GM12878 (cell line): Measurements from ENCODE around the gene CDCA3. TPM values are rescaled to one million over a fixed set of nuclear protein-coding genes. Genes with fewer than 3 reads are reported as not detected.

Experiments used
- ATAC-seq: fragments of 200-7000 bp; cut with Tn5 transposase; 3 replicates; pipeline ENCODE4 v1.9.1; 2020; ENCODE audit warnings: mild to moderate bottlenecking, moderate library complexity
- BruUV-seq: library from RNA; stranded (reverse); fragments of 400-500 nt; replicated peaks from 2 replicates; lab custom pipeline; 2021; lab: Mats Ljungman, UMichigan
- CTCF ChIA-PET: fragments of 300-600 bp; sonication (Branson Sonifier 250); formaldehyde crosslinking; extraction: SDS; loops from one replicate; lab custom pipeline; 2021; ENCODE audit warnings: inconsistent platforms; lab: Yijun Ruan, JAX
- POLR2A ChIA-PET: fragments of 350-600 bp; formaldehyde crosslinking; extraction: SDS; loops from one replicate; lab custom pipeline; 2021; ENCODE audit warnings: inconsistent platforms; lab: Charles Lee
- RAD21 ChIA-PET: fragments of 300-600 bp; sonication (Branson Sonifier 250); formaldehyde crosslinking; loops from one replicate; lab custom pipeline; 2023; ENCODE audit warnings: antibody characterized with exemption; ENCODE audit not compliant: unreplicated experiment; lab: Charles Lee
- SMC1A ChIA-PET: fragments of 300-600 bp; sonication (Branson Sonifier 250); formaldehyde crosslinking; loops from one replicate; lab custom pipeline; 2023; ENCODE audit not compliant: unreplicated experiment, uncharacterized antibody; lab: Charles Lee
- DNase-seq: peaks from one replicate; pipeline ENCODE4 v3.0.0-alpha.2; 2011; ENCODE audit warnings: low read depth, low spot score
- FAIRE-seq: peaks from 3 replicates; lab custom pipeline; 2011; peaks lifted over from hg19 to GRCh38; lab: Jason Lieb, UNC
- H2AFZ ChIP-seq: 2 replicates; pipeline ENCODE4 v1.6.0; 2011; ENCODE audit warnings: low read depth, low read length, control low read depth; ENCODE audit not compliant: control insufficient read depth
- H3K27ac ChIP-seq: 2 replicates; pipeline ENCODE4 v1.5.1; 2011; ENCODE audit warnings: control low read depth; ENCODE audit not compliant: control insufficient read depth, insufficient read depth
- H3K27me3 ChIP-seq, 2 experiments: replicated peaks in 1 of 2; 2 replicates each; pipeline versions ENCODE4 v1.6.0 to v1.6.1; 2011; ENCODE audit warnings: low read length in 1 of 2; ENCODE audit not compliant: control insufficient read depth in 2 of 2, insufficient read depth in 2 of 2
- H3K36me3 ChIP-seq, 2 experiments: 2 replicates each; pipeline ENCODE4 v1.5.1; 2011; ENCODE audit warnings: low read length in 1 of 2; ENCODE audit not compliant: control insufficient read depth in 2 of 2, insufficient read depth in 2 of 2
- H3K4me1 ChIP-seq: 2 replicates; pipeline ENCODE4 v1.6.1; 2011; ENCODE audit warnings: mild to moderate bottlenecking, low read length, moderate library complexity, mixed read lengths; ENCODE audit not compliant: control insufficient read depth, insufficient read depth
- H3K4me2 ChIP-seq: 2 replicates; pipeline ENCODE4 v1.6.0; 2011; ENCODE audit warnings: control low read depth; ENCODE audit not compliant: control insufficient read depth, insufficient read depth
- H3K4me3 ChIP-seq: fragments of 200-600 bp; sonication (generic); 2 replicates; pipeline ENCODE4 v1.5.1; 2016
- H3K79me2 ChIP-seq: 2 replicates; pipeline ENCODE4 v1.6.0; 2011; ENCODE audit warnings: low read length; ENCODE audit not compliant: control insufficient read depth, insufficient read depth
- H3K9ac ChIP-seq: 2 replicates; pipeline ENCODE4 v1.8.0; 2011; ENCODE audit warnings: low read length, control low read depth, mixed read lengths; ENCODE audit not compliant: control insufficient read depth, insufficient read depth
- H3K9me3 ChIP-seq: replicated peaks from 3 replicates; pipeline ENCODE4 v1.5.1; 2011; ENCODE audit warnings: mild to moderate bottlenecking, low read length; ENCODE audit not compliant: control insufficient read depth, insufficient read depth
- H4K20me1 ChIP-seq: 2 replicates; pipeline ENCODE4 v1.6.0; 2011; ENCODE audit not compliant: control insufficient read depth, insufficient read depth
- ATF3 ChIP-seq: IDR thresholded peaks from 2 replicates; pipeline ENCODE4 v1.6.1; 2011; ENCODE audit warnings: low read depth, mild to moderate bottlenecking, low read length, moderate library complexity, borderline replicate concordance; ENCODE audit errors: extremely low read depth
- EP300 ChIP-seq, 2 experiments: fragments of 150-350 bp in 1 of 2; IDR thresholded peaks; 2 replicates each; pipeline ENCODE4 v1.6.1; 2011 to 2012; ENCODE audit warnings: low read depth in 2 of 2, low read length in 2 of 2, borderline replicate concordance in 1 of 2, improper control_type of control experiment in 1 of 2, inconsistent platforms in 1 of 2; ENCODE audit not compliant: control insufficient read depth in 1 of 2
- HDAC6 ChIP-seq: fragments of 200-600 bp; sonication (generic); IDR thresholded peaks from one replicate; pipeline ENCODE4 v1.8.0; 2017; ENCODE audit warnings: antibody characterized with exemption; ENCODE audit not compliant: unreplicated experiment
- KAT2A ChIP-seq: conservative IDR thresholded peaks from 2 replicates; pipeline ENCODE4 v1.6.1; 2011; ENCODE audit warnings: low read depth, low read length; ENCODE audit not compliant: control insufficient read depth
- LARP7 ChIP-seq: fragments of 450-650 bp; IDR thresholded peaks from 2 replicates; pipeline ENCODE4 v1.6.1; 2017; ENCODE audit warnings: mild to moderate bottlenecking
- MYB ChIP-seq: fragments of 150-350 bp; IDR thresholded peaks from 2 replicates; pipeline ENCODE4 v1.6.1; 2014; ENCODE audit warnings: mild to moderate bottlenecking, low read depth, low read length, borderline replicate concordance
- PAX5 ChIP-seq: IDR thresholded peaks from 2 replicates; pipeline ENCODE4 v1.6.1; 2011; ENCODE audit warnings: low read depth, low read length, borderline replicate concordance
- PBX3 ChIP-seq: IDR thresholded peaks from 2 replicates; pipeline ENCODE4 v1.6.1; 2011; ENCODE audit warnings: mild to moderate bottlenecking, low read depth, low read length, moderate library complexity; ENCODE audit not compliant: insufficient replicate concordance
- PML ChIP-seq: IDR thresholded peaks from 2 replicates; pipeline ENCODE4 v1.6.1; 2012; ENCODE audit warnings: low read length, inconsistent platforms
- RELA ChIP-seq: fragments of 450-650 bp; IDR thresholded peaks from 2 replicates; pipeline ENCODE4 v1.8.0; 2014; ENCODE audit warnings: borderline replicate concordance; ENCODE audit not compliant: partially characterized antibody
- TCF12 ChIP-seq: IDR thresholded peaks from 2 replicates; pipeline ENCODE4 v1.6.1; 2011; ENCODE audit warnings: low read depth, mild to moderate bottlenecking, low read length
- ZNF274 ChIP-seq: IDR thresholded peaks from one replicate; pipeline ENCODE4 v1.8.0; 2011; ENCODE audit not compliant: insufficient read length, insufficient read depth
- WGBS: methylation state at CpG from one replicate; pipeline ENCODE4 v1.1.6; 2016; ENCODE audit warnings: low lambda C conversion rate; ENCODE audit not compliant: insufficient replicate concordance, insufficient coverage; ENCODE audit errors: missing lambda C conversion rate; 5-methylcytosine and 5-hydroxymethylcytosine counted together
- in situ Hi-C: fragments of 300-500 bp; cut with MboI; formaldehyde crosslinking; loops from 9 replicates; pipeline ENCODE4 v1.14.3; 2018; ENCODE audit warnings: mixed read lengths
- intact Hi-C: fragments of 100-400 bp; cut with micrococcal nuclease; formaldehyde crosslinking; loops from one replicate; pipeline ENCODE4 v1.14.2; 2022; ENCODE audit not compliant: unreplicated experiment
- polyA plus RNA-seq, 11 experiments: library from polyadenylated mRNA; depleted of rRNA in 4 of 11; unstranded in 6 of 11; stranded (reverse) in 5 of 11; fragments of >200 nt; fragmentation: Nextera tagmentation in 4 of 11; fragmentation: Illumina TruSeq in 1 of 11; extraction: Ambion mirVana in 4 of 11; extraction: Trizol in 1 of 11; gene quantifications; 1 replicate in 1 of 11; 2 replicates in 10 of 11; pipeline versions ENCODE4 v1.2.1 to v1.2.3, GENCODE V29; 2011 to 2016; ENCODE audit warnings: inconsistent platforms in 2 of 11, missing spikeins in 2 of 11, low read depth in 1 of 11
- total RNA-seq, 4 experiments: library from RNA; depleted of rRNA in 3 of 4; stranded (reverse); fragments of >200 nt in 3 of 4; fragmentation: Illumina TruSeq in 1 of 4; extraction: Trizol in 1 of 4; gene quantifications; 2 replicates each; pipeline versions ENCODE4 v1.2.1 to v1.2.3, GENCODE V29; 2013 to 2021
- TF ChIP-seq, protein P1 (sequence below): fragments of 450-650 bp; IDR thresholded peaks from 2 replicates; pipeline ENCODE4 v1.6.1; 2016; ENCODE audit warnings: mild to moderate bottlenecking, moderate library complexity, borderline replicate concordance

CDCA3 gene
- total and polyA plus RNA-seq, 10 of the 15 experiments (the other 5 are each of a cell fraction or from before 2014, with no cell fraction given), result 34.5 to 148 (median 97.4) TPM

DNA sequence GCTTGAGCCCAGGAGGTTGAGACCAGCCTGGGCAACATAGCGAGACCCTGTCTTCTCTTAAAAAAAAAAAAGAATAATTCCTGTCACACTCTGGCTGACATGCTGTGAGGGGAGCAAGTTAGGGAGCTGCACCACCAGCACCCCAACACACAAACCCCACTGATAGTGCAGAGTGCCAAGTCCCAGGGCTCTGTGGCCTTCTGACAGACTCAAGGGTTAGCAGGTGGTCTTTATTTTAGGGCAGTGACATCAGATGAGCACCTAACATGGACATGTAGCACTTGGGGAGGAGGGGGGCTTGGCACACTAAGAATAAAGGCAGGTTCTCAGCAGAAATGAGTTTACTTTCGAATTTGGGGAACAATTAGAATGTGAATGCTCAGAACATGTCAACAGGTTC lies 7.7 kb upstream of the CDCA3 start:
- WGBS, result 63% methylated on average over 2 of the region's 2 CpGs
- peaks cover 8% of the 10 kb centered on the region for H3K79me2 ChIP-seq
- H3K4me3 ChIP-seq, result no peak overlapping the region
- no peaks in the 10 kb centered on the region for H4K20me1 ChIP-seq
- H3K27ac ChIP-seq, result no peak overlapping the region
- ChIA-PET CTCF (interaction anchor here (1.5 kb wide), 1 partner anchor 23 kb away, joined by 3 read pairs; no protein-coding TSS in a partner anchor), POLR2A (interaction anchor here (1.4 kb wide), 1 partner anchor 10 kb away, joined by 3 read pairs; no protein-coding TSS in a partner anchor), SMC1A (no interaction called here), RAD21 (no interaction called here)
- H3K4me1 ChIP-seq, result peaks cover 3% of the 10 kb centered on the region; the same call in 1 of the 2 replicates
- H3K4me2 ChIP-seq, result no peak overlapping the region
- TF ChIP-seq MYB, result no peak
- TF ChIP-seq LARP7, result no peak
- no peak for TF ChIP-seq ZNF274
- no peak for TF ChIP-seq TCF12
- TF ChIP-seq PBX3, result no peak
- TF ChIP-seq RELA, result no peak
- TF ChIP-seq KAT2A, result no peak
- TF ChIP-seq ATF3, result no peak
- no peak for TF ChIP-seq PAX5
- TF ChIP-seq PML, result no peak
- no peak for TF ChIP-seq EP300 (IDR thresholded peaks at IDR 0.05; ENCODE audit: borderline replicate concordance in 1 of 2, control insufficient read depth in 1 of 2, low read depth in 2 of 2, low read length in 2 of 2)
- no peak for TF ChIP-seq HDAC6
- TF ChIP-seq, protein P1, sequence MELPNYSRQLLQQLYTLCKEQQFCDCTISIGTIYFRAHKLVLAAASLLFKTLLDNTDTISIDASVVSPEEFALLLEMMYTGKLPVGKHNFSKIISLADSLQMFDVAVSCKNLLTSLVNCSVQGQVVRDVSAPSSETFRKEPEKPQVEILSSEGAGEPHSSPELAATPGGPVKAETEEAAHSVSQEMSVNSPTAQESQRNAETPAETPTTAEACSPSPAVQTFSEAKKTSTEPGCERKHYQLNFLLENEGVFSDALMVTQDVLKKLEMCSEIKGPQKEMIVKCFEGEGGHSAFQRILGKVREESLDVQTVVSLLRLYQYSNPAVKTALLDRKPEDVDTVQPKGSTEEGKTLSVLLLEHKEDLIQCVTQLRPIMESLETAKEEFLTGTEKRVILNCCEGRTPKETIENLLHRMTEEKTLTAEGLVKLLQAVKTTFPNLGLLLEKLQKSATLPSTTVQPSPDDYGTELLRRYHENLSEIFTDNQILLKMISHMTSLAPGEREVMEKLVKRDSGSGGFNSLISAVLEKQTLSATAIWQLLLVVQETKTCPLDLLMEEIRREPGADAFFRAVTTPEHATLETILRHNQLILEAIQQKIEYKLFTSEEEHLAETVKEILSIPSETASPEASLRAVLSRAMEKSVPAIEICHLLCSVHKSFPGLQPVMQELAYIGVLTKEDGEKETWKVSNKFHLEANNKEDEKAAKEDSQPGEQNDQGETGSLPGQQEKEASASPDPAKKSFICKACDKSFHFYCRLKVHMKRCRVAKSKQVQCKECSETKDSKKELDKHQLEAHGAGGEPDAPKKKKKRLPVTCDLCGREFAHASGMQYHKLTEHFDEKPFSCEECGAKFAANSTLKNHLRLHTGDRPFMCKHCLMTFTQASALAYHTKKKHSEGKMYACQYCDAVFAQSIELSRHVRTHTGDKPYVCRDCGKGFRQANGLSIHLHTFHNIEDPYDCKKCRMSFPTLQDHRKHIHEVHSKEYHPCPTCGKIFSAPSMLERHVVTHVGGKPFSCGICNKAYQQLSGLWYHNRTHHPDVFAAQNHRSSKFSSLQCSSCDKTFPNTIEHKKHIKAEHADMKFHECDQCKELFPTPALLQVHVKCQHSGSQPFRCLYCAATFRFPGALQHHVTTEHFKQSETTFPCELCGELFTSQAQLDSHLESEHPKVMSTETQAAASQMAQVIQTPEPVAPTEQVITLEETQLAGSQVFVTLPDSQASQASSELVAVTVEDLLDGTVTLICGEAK, result no peak
- FAIRE-seq (no peak), ATAC-seq (no peak), DNase-seq (no peak)
- H2AFZ ChIP-seq, result no peak overlapping the region
- in situ Hi-C loops (no loop called here), intact Hi-C loops (no loop called here)
- H3K9me3 ChIP-seq, result no peaks in the 10 kb centered on the region
- no peaks in the 10 kb centered on the region for H3K27me3 ChIP-seq
- no TSS peak for BruUV-seq
- peaks cover 47 to 50% of the 10 kb centered on the region in 2 experiments for H3K36me3 ChIP-seq
- H3K9ac ChIP-seq, result no peak overlapping the region
